SH-SY5Y (cell line): ENCODE results near the gene IPMK.

Experiments
- GATA2 ChIP-seq: IDR thresholded peaks from 2 replicates; pipeline ENCODE4 v1.6.1; 2011; ENCODE audit warnings: mild to moderate bottlenecking, low read depth, low read length
- GATA3 ChIP-seq: IDR thresholded peaks from 2 replicates; pipeline ENCODE4 v1.6.1; 2011; ENCODE audit warnings: low read depth, mild to moderate bottlenecking, low read length, moderate library complexity

The IPMK gene

GRCh38 chr10:58254644-58255043 lies 13.1 kb downstream of the IPMK start:
- TF ChIP-seq GATA3 (no peak), GATA2 (no peak)

GRCh38 chr10:58253184-58253583 lies 14.5 kb downstream of the IPMK start:
- TF ChIP-seq GATA2 = no peak
- TF ChIP-seq GATA3 = no peak

- TF ChIP-seq GATA2 (no peak), GATA3 (no peak)
Measured at GRCh38 chr10:58243269-58243668, 24.4 kb downstream of the IPMK start.

DNA sequence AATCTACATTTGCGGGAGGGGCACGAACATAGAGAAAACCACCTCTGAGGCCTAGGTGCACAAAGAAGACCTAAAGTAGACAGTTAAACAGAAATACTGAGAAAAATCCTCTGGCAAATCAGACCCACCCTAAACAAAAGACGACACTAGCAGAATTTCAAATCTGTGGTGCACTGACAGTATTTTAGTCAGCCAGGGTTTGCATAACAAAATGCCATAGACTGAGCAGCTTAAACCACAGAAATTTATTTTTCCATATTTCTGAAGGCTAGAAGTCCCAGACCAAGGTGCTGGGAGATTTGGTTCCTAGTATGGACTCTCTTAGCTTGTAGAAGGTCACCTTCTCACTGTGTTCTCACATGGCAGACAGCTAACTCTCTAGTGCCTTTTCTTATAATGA lies 26.3 kb downstream of the IPMK start:
- no peak for TF ChIP-seq GATA2
- no peak for TF ChIP-seq GATA3

- TF ChIP-seq GATA2 (no peak), GATA3 (no peak)
Measured at GRCh38 chr10:58240531-58240930, 27.2 kb downstream of the IPMK start.

DNA sequence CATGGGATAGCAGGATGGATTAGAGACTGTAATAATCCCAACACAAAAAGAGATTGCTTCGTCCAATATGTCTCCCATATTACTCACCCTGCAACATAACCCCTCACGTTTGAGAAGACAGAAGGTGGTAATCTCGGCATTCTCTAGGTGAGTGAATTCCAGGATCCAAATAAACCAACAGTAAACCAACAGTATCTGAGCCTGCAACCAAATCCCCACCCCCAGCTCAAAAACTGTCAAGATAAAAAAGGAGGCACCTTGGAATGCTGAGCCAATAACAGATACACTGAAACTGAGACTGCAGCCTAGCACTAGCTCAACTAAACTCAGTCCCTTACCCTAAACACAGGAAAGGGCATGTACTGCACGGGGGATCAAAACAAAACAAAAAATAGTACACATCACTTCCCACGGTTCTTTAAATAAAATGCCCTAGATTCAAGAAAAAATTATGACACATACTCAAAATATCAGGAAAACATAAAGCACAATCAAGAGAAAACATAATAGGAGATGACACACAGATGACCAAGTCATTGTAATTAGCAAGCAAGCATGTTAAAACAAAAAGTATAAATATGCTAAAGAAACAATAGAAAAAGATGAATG lies 28.0 kb downstream of the IPMK start:
- TF ChIP-seq GATA3 (no peak), GATA2 (no peak)

DNA sequence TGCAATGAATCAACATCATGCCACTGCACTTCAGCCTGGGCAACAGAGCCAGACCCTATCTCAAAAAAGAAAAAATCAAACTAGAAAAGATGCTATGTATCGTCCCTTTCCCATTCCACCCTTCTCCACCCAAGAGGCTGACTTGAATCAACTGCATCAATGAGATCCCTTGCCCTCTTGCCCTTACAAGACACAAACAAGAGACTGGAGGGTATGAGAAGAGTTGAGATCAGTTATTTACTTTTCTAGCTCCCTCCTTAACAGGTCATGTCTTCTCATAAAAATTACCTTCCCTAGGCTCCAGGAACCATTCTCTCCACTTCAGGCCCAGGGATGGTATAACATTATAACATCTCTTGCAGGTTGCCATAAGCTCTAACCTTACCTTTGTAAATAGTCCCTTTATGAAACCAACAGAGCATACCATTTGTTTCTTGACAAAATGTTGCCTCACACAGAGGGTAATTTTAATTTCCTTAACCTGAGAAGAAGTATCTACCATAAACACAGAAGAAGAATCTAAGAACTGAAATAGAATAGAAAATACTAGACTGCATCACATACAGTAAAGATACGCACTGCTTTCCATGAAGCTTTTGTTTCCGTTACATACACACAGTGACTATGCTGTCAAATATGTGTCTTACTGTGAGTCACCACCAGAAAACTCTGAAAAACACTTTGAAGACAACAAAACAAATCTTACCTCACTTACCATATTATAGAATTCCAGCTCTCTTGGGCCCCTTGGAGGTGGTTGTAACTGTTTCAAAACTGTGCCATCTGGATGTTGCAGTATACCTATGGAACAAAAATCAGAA lies 30.5 kb downstream of the IPMK start:
- TF ChIP-seq GATA3 (no peak), GATA2 (no peak)

DNA sequence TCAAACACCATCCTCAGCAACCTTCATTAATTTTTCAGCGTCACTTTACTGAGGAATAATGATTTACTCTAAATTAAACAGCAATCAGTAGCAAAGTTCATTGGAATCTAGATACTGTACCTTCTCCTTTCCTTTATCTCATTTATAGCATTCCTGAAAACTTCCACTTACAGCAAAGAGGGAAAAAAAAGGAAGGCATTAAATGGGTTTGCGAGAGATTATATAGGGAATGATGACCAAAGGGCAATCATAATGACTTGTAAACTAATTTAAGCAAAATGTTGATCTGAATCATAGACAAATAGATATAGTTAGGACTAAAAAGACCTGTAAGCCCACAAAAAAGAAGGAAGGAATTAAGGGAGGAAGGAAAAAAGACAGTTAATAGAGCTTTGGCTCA lies 42.0 kb downstream of the IPMK start:
- TF ChIP-seq GATA3 (no peak), GATA2 (no peak)

DNA sequence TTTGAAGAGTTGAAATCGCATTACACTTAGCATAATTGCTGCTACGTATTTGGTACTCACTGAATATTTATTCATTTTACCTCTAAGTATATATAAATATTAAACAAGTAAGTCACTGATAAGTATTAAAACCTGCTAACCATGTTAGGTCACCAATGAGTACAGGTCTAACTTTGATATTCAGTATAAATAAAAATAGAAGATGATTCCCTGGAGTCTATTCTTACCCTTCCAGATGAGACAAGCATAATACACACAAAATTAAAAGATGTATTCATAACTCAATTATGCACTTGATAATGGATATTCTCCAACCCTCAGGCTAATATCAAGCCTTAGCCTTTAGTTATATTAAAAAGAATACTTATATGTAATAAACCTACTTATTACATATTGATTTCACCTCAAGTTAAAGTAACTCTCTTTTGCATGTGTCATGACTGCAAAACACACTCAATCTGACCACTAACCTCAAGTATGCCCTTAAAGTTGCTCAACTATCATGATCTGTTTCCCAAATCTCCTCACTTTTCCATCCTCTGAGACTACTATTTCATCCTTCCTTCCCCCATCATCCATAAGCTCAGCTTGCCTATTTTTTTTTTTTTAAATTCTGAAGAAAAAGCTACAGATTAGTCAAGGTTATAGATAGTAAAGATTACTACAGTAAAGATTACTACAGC lies 46.8 kb downstream of the IPMK start:
- TF ChIP-seq GATA2 = no peak
- no peak for TF ChIP-seq GATA3

DNA sequence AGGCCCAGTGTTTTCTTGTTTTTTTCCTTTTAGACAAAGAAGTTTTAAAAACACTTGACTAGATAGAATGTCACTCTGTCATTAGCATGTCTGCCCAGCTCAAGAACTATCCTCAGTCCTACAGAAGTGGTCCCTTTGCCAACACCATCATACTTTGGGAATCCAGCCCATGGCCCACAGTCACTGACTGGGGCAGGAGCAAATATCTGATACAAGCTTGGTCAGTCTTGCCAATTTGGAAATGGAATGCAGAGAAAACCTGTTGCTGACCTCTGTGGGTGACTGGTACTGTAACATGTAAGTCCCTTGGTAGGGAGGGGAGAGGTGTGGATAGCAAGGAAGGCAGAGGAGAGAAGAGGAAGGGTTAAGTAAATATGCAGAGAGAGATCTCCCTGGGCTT lies 47.8 kb downstream of the IPMK start:
- TF ChIP-seq GATA2 = no peak

GRCh38 chr10:58217612-58218011 lies 50.1 kb downstream of the IPMK start:
- TF ChIP-seq GATA3 = no peak
- TF ChIP-seq GATA2 = no peak

- TF ChIP-seq GATA3 (no peak), GATA2 (no peak)
Measured at GRCh38 chr10:58212622-58213021, 55.1 kb downstream of the IPMK start.

GRCh38 chr10:58210160-58210559 lies 57.5 kb downstream of the IPMK start:
- TF ChIP-seq GATA2 = no peak
- TF ChIP-seq GATA3 = no peak

GRCh38 chr10:58209669-58210068 lies 58.0 kb downstream of the IPMK start:
- no peak for TF ChIP-seq GATA3
- no peak for TF ChIP-seq GATA2

DNA sequence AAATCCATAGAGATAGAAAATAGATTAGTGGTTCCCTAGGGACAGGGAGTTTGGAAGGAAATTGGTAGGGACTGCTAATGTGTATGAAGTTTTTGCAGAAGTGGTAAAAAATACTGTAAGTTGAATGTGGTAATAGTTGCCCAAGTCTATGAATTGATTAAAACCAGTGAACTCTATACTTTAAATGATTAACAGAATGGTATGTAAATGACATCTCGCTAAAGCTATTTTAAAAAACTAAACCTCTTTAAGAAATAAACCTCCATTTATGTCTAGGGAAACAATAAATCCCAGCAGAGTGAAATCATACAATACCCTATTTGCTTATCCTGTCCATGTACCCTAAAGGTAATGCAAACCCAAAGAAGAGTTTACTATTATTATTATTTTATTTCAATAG lies 61.4 kb downstream of the IPMK start:
- no peak for TF ChIP-seq GATA3
- no peak for TF ChIP-seq GATA2

GRCh38 chr10:58201704-58202103 lies 66.0 kb downstream of the IPMK start:
- no peak for TF ChIP-seq GATA2
